Measurements from ENCODE around the gene PIBF1.

DNA sequence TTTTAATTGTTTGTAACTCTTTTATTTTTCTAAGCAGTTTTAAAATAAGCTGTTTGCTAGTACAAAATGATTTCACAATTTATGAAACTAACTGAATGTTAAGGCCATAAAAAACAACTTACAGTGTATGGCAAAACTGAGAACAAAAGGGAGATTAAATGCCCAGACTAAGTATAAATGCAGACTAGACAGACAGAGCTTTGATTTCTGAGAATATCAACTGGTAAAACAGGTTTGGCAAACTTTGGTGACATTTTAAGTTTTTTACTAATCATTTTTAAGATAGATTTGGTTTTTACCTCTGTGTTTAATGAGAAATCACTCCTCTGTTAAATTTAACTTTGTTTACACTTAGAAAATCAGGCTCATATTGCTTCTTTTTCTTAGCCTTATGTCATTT lies 149.4 kb downstream of the PIBF1 start:
- TF ChIP-seq TAF1 (IDR thresholded peaks at IDR 0.05; ENCODE audit: borderline replicate concordance, insufficient read depth, low read length) (no peak), POLR2AphosphoS5 (IDR thresholded peaks at IDR 0.05; ENCODE audit: low read depth, low read length) (no peak), SIN3A (IDR thresholded peaks at IDR 0.05; ENCODE audit: borderline replicate concordance, insufficient read depth, low read length) (no peak), FOXP2 (optimal IDR thresholded peaks at IDR 0.05; ENCODE audit: borderline replicate concordance, extremely low read depth, extremely low read length, insufficient read depth) (no peak)
- TF ChIP-seq, protein P1, sequence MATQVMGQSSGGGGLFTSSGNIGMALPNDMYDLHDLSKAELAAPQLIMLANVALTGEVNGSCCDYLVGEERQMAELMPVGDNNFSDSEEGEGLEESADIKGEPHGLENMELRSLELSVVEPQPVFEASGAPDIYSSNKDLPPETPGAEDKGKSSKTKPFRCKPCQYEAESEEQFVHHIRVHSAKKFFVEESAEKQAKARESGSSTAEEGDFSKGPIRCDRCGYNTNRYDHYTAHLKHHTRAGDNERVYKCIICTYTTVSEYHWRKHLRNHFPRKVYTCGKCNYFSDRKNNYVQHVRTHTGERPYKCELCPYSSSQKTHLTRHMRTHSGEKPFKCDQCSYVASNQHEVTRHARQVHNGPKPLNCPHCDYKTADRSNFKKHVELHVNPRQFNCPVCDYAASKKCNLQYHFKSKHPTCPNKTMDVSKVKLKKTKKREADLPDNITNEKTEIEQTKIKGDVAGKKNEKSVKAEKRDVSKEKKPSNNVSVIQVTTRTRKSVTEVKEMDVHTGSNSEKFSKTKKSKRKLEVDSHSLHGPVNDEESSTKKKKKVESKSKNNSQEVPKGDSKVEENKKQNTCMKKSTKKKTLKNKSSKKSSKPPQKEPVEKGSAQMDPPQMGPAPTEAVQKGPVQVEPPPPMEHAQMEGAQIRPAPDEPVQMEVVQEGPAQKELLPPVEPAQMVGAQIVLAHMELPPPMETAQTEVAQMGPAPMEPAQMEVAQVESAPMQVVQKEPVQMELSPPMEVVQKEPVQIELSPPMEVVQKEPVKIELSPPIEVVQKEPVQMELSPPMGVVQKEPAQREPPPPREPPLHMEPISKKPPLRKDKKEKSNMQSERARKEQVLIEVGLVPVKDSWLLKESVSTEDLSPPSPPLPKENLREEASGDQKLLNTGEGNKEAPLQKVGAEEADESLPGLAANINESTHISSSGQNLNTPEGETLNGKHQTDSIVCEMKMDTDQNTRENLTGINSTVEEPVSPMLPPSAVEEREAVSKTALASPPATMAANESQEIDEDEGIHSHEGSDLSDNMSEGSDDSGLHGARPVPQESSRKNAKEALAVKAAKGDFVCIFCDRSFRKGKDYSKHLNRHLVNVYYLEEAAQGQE (IDR thresholded peaks at IDR 0.05; ENCODE audit: insufficient read depth in 1 of 2, low read depth in 2 of 2, low read length in 2 of 2), result no peak

Measured in PFSK-1 (cell line).